SK-N-SH (cell line): Measurements from ENCODE around the gene EDEM3. TPM values are rescaled to one million over a fixed set of nuclear protein-coding genes. Genes with fewer than 3 reads are reported as not detected.

Experiments
- CTCF ChIA-PET: fragments of 300-600, 350-600 bp; formaldehyde crosslinking; extraction: SDS; loops from one replicate; lab custom pipeline; 2021; lab: Yijun Ruan, JAX
- POLR2A ChIA-PET: fragments of 350-600 bp; sonication (Branson Sonifier 250); formaldehyde crosslinking; extraction: SDS; loops from one replicate; lab custom pipeline; 2020; ENCODE audit warnings: antibody characterized with exemption, inconsistent platforms; lab: Yijun Ruan, JAX
- DNase-seq: peaks from one replicate; pipeline ENCODE4 v3.0.0; 2012
- H2AFZ ChIP-seq: fragments of 200-600 bp; sonication (generic); 2 replicates; pipeline ENCODE4 v1.8.1; 2016; ENCODE audit warnings: antibody characterized with exemption, mild to moderate bottlenecking, low read depth
- H3F3A ChIP-seq: fragments of 200-600 bp; sonication (generic); replicated peaks from 2 replicates; pipeline ENCODE3; 2016; ENCODE audit warnings: antibody characterized with exemption, mild to moderate bottlenecking; ENCODE audit not compliant: insufficient read depth
- H3K27ac ChIP-seq, 2 experiments: fragments of 200-500 bp in 1 of 2; fragments of 200-600 bp in 1 of 2; sonication (Bioruptor generic) in 1 of 2; sonication (generic), shearing (Covaris generic) in 1 of 2; 2 replicates each; pipeline versions ENCODE4 v1.5.1 to v1.6.1; 2014 to 2016; ENCODE audit warnings: low read depth in 2 of 2, inconsistent platforms in 1 of 2, low read length in 1 of 2, mild to moderate bottlenecking in 1 of 2, mixed read lengths in 1 of 2
- H3K27me3 ChIP-seq: fragments of 200-600 bp; sonication (generic), shearing (Covaris generic); 2 replicates; pipeline ENCODE4 v1.6.1; 2016; ENCODE audit warnings: mixed run types; ENCODE audit not compliant: insufficient read depth
- H3K36me3 ChIP-seq, 2 experiments: fragments of 200-500 bp in 1 of 2; fragments of 200-600 bp in 1 of 2; sonication (Bioruptor generic) in 1 of 2; sonication (generic) in 1 of 2; replicated peaks in 1 of 2; 2 replicates each; pipeline versions ENCODE3 to v1.5.1; 2014 to 2016; ENCODE audit warnings: low read length in 1 of 2, mild to moderate bottlenecking in 1 of 2; ENCODE audit not compliant: insufficient read depth in 2 of 2, control insufficient read depth in 1 of 2
- H3K4me1 ChIP-seq, 2 experiments: fragments of 200-500 bp in 1 of 2; fragments of 200-600 bp in 1 of 2; sonication (Bioruptor generic) in 1 of 2; sonication (generic), shearing (Covaris generic) in 1 of 2; 2 replicates each; pipeline versions ENCODE4 v1.5.1 to v1.6.1; 2014 to 2016; ENCODE audit warnings: low read depth in 1 of 2, low read length in 1 of 2, mixed run types in 1 of 2; ENCODE audit not compliant: insufficient read depth in 2 of 2, control insufficient read depth in 1 of 2
- H3K4me2 ChIP-seq: fragments of 200-600 bp; sonication (generic), shearing (Covaris generic); 2 replicates; pipeline ENCODE4 v1.6.1; 2017; ENCODE audit warnings: mixed run types
- H3K4me3 ChIP-seq, 2 experiments: fragments of 200-500 bp in 1 of 2; fragments of 200-600 bp in 1 of 2; sonication (Bioruptor generic) in 1 of 2; sonication (generic), shearing (Covaris generic) in 1 of 2; 2 replicates each; pipeline versions ENCODE4 v1.5.1 to v1.8.1; 2014 to 2016; ENCODE audit warnings: low read depth in 2 of 2, inconsistent platforms in 1 of 2, low read length in 1 of 2, mild to moderate bottlenecking in 1 of 2, mixed read lengths in 1 of 2, moderate library complexity in 1 of 2
- H3K79me2 ChIP-seq: fragments of 200-600 bp; sonication (generic); 2 replicates; pipeline ENCODE4 v1.8.1; 2017; ENCODE audit warnings: mild to moderate bottlenecking; ENCODE audit not compliant: insufficient read depth
- H3K9ac ChIP-seq: fragments of 200-600 bp; sonication (generic); 2 replicates; pipeline ENCODE4 v1.6.1; 2017; ENCODE audit warnings: mixed run types
- H3K9me2 ChIP-seq: fragments of 200-600 bp; sonication (generic); 2 replicates; pipeline ENCODE4 v1.6.1; 2017; ENCODE audit warnings: mixed run types
- H3K9me3 ChIP-seq: fragments of 200-600 bp; sonication (generic); 2 replicates; pipeline ENCODE4 v1.6.1; 2017; ENCODE audit warnings: mixed run types, mild to moderate bottlenecking, moderate library complexity
- H4K20me1 ChIP-seq: fragments of 200-600 bp; sonication (generic); 2 replicates; pipeline ENCODE4 v1.6.1; 2017; ENCODE audit warnings: mild to moderate bottlenecking, mixed run types; ENCODE audit not compliant: insufficient read depth
- EP300 ChIP-seq, 2 experiments: IDR thresholded peaks; 2 replicates each; pipeline versions ENCODE4 v1.4.0 to v1.6.1; 2012; ENCODE audit warnings: borderline replicate concordance in 1 of 2, low read depth in 1 of 2, low read length in 1 of 2
- EZH2phosphoT487 ChIP-seq: fragments of 200-600 bp; sonication (generic); IDR thresholded peaks from 2 replicates; pipeline ENCODE4 v1.6.1; 2017; ENCODE audit warnings: low read depth, mixed run types, mild to moderate bottlenecking, antibody characterized with exemption, moderate library complexity, borderline replicate concordance
- GABPA ChIP-seq: IDR thresholded peaks from 2 replicates; pipeline ENCODE4 v1.4.0; 2012; ENCODE audit warnings: low read depth, mild to moderate bottlenecking
- GATA2 ChIP-seq: sonication (generic); formaldehyde crosslinking; IDR thresholded peaks from 2 replicates; pipeline ENCODE4 v1.5.0; 2020; ENCODE audit warnings: mild to moderate bottlenecking, missing genetic modification reagents
- MEF2A ChIP-seq: IDR thresholded peaks from 2 replicates; pipeline ENCODE4 v1.4.0; 2012; ENCODE audit warnings: low read depth, borderline replicate concordance
- NFIC ChIP-seq: IDR thresholded peaks from 2 replicates; pipeline ENCODE4 v1.4.0; 2012; ENCODE audit warnings: borderline replicate concordance
- NRF1 ChIP-seq: IDR thresholded peaks from 2 replicates; pipeline ENCODE4 v1.6.1; 2012; ENCODE audit warnings: low read depth, mild to moderate bottlenecking, low read length
- POLR2AphosphoS5 ChIP-seq: IDR thresholded peaks from 2 replicates; pipeline ENCODE4 v1.6.1; 2012; ENCODE audit warnings: low read depth, low read length
- RFX5 ChIP-seq: IDR thresholded peaks from 2 replicates; pipeline ENCODE4 v1.6.1; 2012; ENCODE audit warnings: mild to moderate bottlenecking, improper control_type of control experiment, low read length
- SMC3 ChIP-seq: IDR thresholded peaks from 2 replicates; pipeline ENCODE4 v1.6.1; 2012; ENCODE audit warnings: low read depth, low read length, improper control_type of control experiment
- TAF1 ChIP-seq: IDR thresholded peaks from 2 replicates; pipeline ENCODE4 v1.6.1; 2012; ENCODE audit warnings: low read depth, mild to moderate bottlenecking, low read length, moderate library complexity, borderline replicate concordance
- TCF12 ChIP-seq: IDR thresholded peaks from 2 replicates; pipeline ENCODE4 v1.4.0; 2012
- TEAD4 ChIP-seq: IDR thresholded peaks from 2 replicates; pipeline ENCODE4 v1.4.0; 2012; ENCODE audit warnings: mild to moderate bottlenecking, borderline replicate concordance; ENCODE audit not compliant: insufficient read depth
- WGBS: methylation state at CpG from one replicate; pipeline ENCODE4 v1.1.6; 2017; ENCODE audit warnings: low lambda C conversion rate; 5-methylcytosine and 5-hydroxymethylcytosine counted together
- polyA plus RNA-seq, 3 experiments: library from polyadenylated mRNA; depleted of rRNA; stranded (reverse); fragments of >200 nt; gene quantifications; 2 replicates each; pipeline ENCODE4 v1.2.3, GENCODE V29; 2012
- TF ChIP-seq, protein P1 (sequence below): IDR thresholded peaks from 2 replicates; pipeline ENCODE4 v1.4.0; 2012; ENCODE audit warnings: low read depth, borderline replicate concordance
- TF ChIP-seq, protein P2 (sequence below): IDR thresholded peaks from 2 replicates; pipeline ENCODE4 v1.4.0; 2012; ENCODE audit warnings: low read depth, borderline replicate concordance
- TF ChIP-seq, protein P3 (sequence below): IDR thresholded peaks from 2 replicates; pipeline ENCODE4 v1.4.0; 2012; ENCODE audit warnings: low read depth
- TF ChIP-seq, protein P4 (sequence below): fragments of 150-350 bp; IDR thresholded peaks from 2 replicates; pipeline ENCODE4 v1.6.1; 2016; ENCODE audit warnings: mild to moderate bottlenecking, low read depth, low read length

The EDEM3 gene
- polyA plus RNA-seq, 1 of the 3 experiments (the other 2 are of a cell fraction), result 28.6 TPM

DNA sequence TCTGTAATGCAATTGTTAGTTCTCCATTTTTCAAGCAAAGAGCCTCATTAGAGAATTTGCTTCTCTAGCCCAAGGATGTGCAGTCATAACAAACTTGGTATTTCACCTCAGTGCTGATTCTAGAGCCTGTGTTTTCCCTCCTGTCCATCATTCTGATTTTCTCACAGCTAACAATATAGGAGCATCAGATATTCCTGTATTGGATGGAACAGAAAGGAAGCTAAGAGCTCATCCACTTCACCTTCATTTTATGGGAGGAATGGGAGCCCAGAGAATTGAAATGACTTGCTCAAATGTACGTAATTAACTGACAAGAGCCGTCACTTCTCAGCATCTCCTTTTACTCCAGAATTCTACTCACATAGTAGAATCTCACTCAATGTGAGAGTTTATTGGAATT is 96.6 kb downstream of the EDEM3 start:
- Histone ChIP-seq H3K9me2 (no peaks in the 10 kb centered on the region; the same call in 1 of the 2 replicates), H3K4me3 (no peak overlapping the region), H3K9me3 (no peaks in the 10 kb centered on the region), H2AFZ (no peak overlapping the region), H3K79me2 (no peaks in the 10 kb centered on the region), H3K36me3 (no peaks in the 10 kb centered on the region), H3K27me3 (no peaks in the 10 kb centered on the region), H3K9ac (no peak overlapping the region), H3K4me1 (peaks cover 0 to 2% of the 10 kb centered on the region in 2 experiments; a peak in 1 of 4 replicates), H4K20me1 (no peaks in the 10 kb centered on the region), H3F3A (no peaks in the 10 kb centered on the region)
- 88% methylated on average over 2 of the region's 2 CpGs for WGBS
- no peak for DNase-seq
- TF ChIP-seq POLR2AphosphoS5, result no peak
- no peak for TF ChIP-seq TAF1
- no peak for TF ChIP-seq TCF12
- TF ChIP-seq, protein P1, sequence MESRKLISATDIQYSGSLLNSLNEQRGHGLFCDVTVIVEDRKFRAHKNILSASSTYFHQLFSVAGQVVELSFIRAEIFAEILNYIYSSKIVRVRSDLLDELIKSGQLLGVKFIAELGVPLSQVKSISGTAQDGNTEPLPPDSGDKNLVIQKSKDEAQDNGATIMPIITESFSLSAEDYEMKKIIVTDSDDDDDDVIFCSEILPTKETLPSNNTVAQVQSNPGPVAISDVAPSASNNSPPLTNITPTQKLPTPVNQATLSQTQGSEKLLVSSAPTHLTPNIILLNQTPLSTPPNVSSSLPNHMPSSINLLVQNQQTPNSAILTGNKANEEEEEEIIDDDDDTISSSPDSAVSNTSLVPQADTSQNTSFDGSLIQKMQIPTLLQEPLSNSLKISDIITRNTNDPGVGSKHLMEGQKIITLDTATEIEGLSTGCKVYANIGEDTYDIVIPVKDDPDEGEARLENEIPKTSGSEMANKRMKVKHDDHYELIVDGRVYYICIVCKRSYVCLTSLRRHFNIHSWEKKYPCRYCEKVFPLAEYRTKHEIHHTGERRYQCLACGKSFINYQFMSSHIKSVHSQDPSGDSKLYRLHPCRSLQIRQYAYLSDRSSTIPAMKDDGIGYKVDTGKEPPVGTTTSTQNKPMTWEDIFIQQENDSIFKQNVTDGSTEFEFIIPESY, result no peak
- TF ChIP-seq, protein P2, sequence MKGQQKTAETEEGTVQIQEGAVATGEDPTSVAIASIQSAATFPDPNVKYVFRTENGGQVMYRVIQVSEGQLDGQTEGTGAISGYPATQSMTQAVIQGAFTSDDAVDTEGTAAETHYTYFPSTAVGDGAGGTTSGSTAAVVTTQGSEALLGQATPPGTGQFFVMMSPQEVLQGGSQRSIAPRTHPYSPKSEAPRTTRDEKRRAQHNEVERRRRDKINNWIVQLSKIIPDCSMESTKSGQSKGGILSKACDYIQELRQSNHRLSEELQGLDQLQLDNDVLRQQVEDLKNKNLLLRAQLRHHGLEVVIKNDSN, result no peak
- TF ChIP-seq, protein P3, sequence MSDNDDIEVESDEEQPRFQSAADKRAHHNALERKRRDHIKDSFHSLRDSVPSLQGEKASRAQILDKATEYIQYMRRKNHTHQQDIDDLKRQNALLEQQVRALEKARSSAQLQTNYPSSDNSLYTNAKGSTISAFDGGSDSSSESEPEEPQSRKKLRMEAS, result no peak
- no peak for TF ChIP-seq TEAD4
- TF ChIP-seq RFX5, result no peak
- no peak for TF ChIP-seq NRF1
- no peak for TF ChIP-seq GABPA
- TF ChIP-seq GATA2, result no peak
- no peak for TF ChIP-seq MEF2A
- TF ChIP-seq, all 33 proteins: peak for 0
- no peak overlapping the region for H3K27ac ChIP-seq
- POLR2A ChIA-PET, result no interaction called here
- CTCF ChIA-PET, result no interaction called here
- no peak overlapping the region for H3K4me2 ChIP-seq

DNA sequence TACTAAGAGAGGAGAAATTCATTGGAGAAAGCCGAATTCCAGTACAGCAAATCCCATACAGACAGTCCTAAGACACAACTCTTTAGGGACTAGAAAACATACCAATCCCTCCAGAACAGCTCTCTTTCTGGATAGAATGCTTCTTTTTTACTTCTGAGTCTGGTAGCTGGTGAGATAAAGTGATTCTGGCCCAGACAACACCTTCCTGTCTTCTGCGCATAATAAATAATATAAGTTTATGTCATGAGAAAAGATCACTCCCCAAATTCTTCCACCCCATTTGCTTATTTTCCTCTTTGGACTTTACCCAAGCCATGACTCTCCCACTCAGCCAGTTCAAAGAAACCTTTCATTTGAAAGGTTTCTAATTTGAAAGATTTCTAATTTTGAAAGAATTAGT is 98.4 kb downstream of the EDEM3 start:
- no peak overlapping the region for H3K4me3 ChIP-seq
- CTCF ChIA-PET, result interaction anchor here (6.6 kb wide), 1 partner anchor 8 kb away, joined by 31 read pairs; no protein-coding TSS in a partner anchor

More for the DNA sequence above, 98.4 kb downstream of the EDEM3 start:
- POLR2A ChIA-PET, result no interaction called here
- Histone ChIP-seq H3K4me2 (no peak overlapping the region), H3K9me2 (no peaks in the 10 kb centered on the region; the same call in 1 of the 2 replicates), H3K27me3 (no peaks in the 10 kb centered on the region), H3K4me1 (no peaks in the 10 kb centered on the region), H3K9ac (no peak overlapping the region), H3K9me3 (no peaks in the 10 kb centered on the region), H4K20me1 (no peaks in the 10 kb centered on the region), H3K36me3 (no peaks in the 10 kb centered on the region), H3K79me2 (no peaks in the 10 kb centered on the region), H3F3A (no peaks in the 10 kb centered on the region), H3K27ac (no peak overlapping the region), H2AFZ (no peak overlapping the region)
- DNase-seq, result no peak
- TF ChIP-seq SMC3 (no peak), EP300 (IDR thresholded peaks at IDR 0.05; ENCODE audit: borderline replicate concordance in 1 of 2, low read depth in 1 of 2, low read length in 1 of 2) (no peak), MEF2A (no peak), NFIC (no peak), EZH2phosphoT487 (no peak), GABPA (no peak)
- TF ChIP-seq, protein P1, result no peak
- TF ChIP-seq, protein P4, sequence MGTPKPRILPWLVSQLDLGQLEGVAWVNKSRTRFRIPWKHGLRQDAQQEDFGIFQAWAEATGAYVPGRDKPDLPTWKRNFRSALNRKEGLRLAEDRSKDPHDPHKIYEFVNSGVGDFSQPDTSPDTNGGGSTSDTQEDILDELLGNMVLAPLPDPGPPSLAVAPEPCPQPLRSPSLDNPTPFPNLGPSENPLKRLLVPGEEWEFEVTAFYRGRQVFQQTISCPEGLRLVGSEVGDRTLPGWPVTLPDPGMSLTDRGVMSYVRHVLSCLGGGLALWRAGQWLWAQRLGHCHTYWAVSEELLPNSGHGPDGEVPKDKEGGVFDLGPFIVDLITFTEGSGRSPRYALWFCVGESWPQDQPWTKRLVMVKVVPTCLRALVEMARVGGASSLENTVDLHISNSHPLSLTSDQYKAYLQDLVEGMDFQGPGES, result no peak
- WGBS, result 89% methylated on average over 2 of the region's 2 CpGs
